A673 (cell line): ENCODE measurements around the gene FAM3C. TPM values are rescaled to one million over a fixed set of nuclear protein-coding genes. Genes with fewer than 3 reads are reported as not detected.

ENCODE experiments used
- BruUV-seq: library from RNA; stranded (reverse); fragments of 400-500 nt; replicated peaks from 2 replicates; lab custom pipeline; 2021; lab: Mats Ljungman, UMichigan
- CTCF ChIA-PET: fragments of 300-600 bp; sonication (Branson Sonifier 250); formaldehyde crosslinking; loops from one replicate; lab custom pipeline; 2022; ENCODE audit warnings: antibody characterized with exemption; lab: Charles Lee
- POLR2A ChIA-PET: fragments of 300-600 bp; sonication (Branson Sonifier 250); formaldehyde crosslinking; loops from one replicate; lab custom pipeline; 2022; ENCODE audit warnings: antibody characterized with exemption; ENCODE audit not compliant: low non-redundant PET; lab: Charles Lee
- DNase-seq: peaks from one replicate; pipeline ENCODE4 v3.0.0-alpha.2; 2015; ENCODE audit warnings: low spot score
- H3K27ac ChIP-seq: fragments of 200-600 bp; sonication (generic); 2 replicates; pipeline ENCODE4 v1.5.1; 2016; ENCODE audit warnings: mixed run types, low read depth, mild to moderate bottlenecking, mixed read lengths, antibody characterized with exemption, low read length; ENCODE audit not compliant: poor library complexity, severe bottlenecking
- H3K27me3 ChIP-seq: fragments of 200-600 bp; sonication (generic); replicated peaks from 2 replicates; pipeline ENCODE4 v1.6.1; 2017; ENCODE audit warnings: mixed run types, low read depth, mild to moderate bottlenecking, mixed read lengths, antibody characterized with exemption, low read length; ENCODE audit not compliant: insufficient read depth, poor library complexity
- H3K36me3 ChIP-seq: fragments of 200-600 bp; sonication (generic); 2 replicates; pipeline ENCODE4 v1.6.1; 2016; ENCODE audit warnings: mixed run types, mild to moderate bottlenecking, mixed read lengths, antibody characterized with exemption, low read length; ENCODE audit not compliant: insufficient read depth, poor library complexity, severe bottlenecking
- H3K4me1 ChIP-seq: fragments of 200-600 bp; sonication (generic); 2 replicates; pipeline ENCODE4 v1.6.1; 2017; ENCODE audit warnings: mixed run types, mild to moderate bottlenecking, mixed read lengths, antibody characterized with exemption, low read length; ENCODE audit not compliant: insufficient read depth, poor library complexity, severe bottlenecking
- H3K4me3 ChIP-seq: fragments of 200-600 bp; sonication (generic); 2 replicates; pipeline ENCODE4 v1.5.1; 2016; ENCODE audit warnings: low read depth, mixed run types, mild to moderate bottlenecking, mixed read lengths, low read length; ENCODE audit not compliant: poor library complexity, severe bottlenecking
- H3K9me3 ChIP-seq: fragments of 200-600 bp; sonication (generic); 2 replicates; pipeline ENCODE4 v1.6.1; 2016; ENCODE audit warnings: mixed run types, low read depth, mild to moderate bottlenecking, mixed read lengths, antibody characterized with exemption, low read length; ENCODE audit not compliant: poor library complexity, severe bottlenecking
- CTCF ChIP-seq: fragments of 300-800, 200-600 bp; sonication (generic); conservative IDR thresholded peaks from 2 replicates; pipeline ENCODE4 v1.5.1; 2017; ENCODE audit warnings: low read depth, mild to moderate bottlenecking, antibody characterized with exemption, low read length, moderate library complexity, mixed read lengths
- EZH2 ChIP-seq: fragments of 200-600 bp; sonication (generic); IDR thresholded peaks from 2 replicates; pipeline ENCODE4 v1.6.1; 2017; ENCODE audit warnings: borderline replicate concordance, low read depth, mild to moderate bottlenecking, mixed read lengths, antibody characterized with exemption, low read length; ENCODE audit not compliant: poor library complexity, severe bottlenecking
- intact Hi-C: fragments of 100-400 bp; cut with micrococcal nuclease; formaldehyde crosslinking; loops from one replicate; pipeline ENCODE4 v1.10.0; 2022; ENCODE audit not compliant: unreplicated experiment
- total RNA-seq: library from RNA; stranded (reverse); gene quantifications from 2 replicates; pipeline ENCODE4 v1.2.3, GENCODE V29; 2021

Gene FAM3C
- total RNA-seq, 1 experiment from 2014 or later: 33.0 TPM

GRCh38 chr7:121355574-121355973, 40.5 kb downstream of the FAM3C start:
- H3K36me3 ChIP-seq: peaks cover 18% of the 10 kb centered on the region
- ChIA-PET POLR2A (no interaction called here), CTCF (no interaction called here)
- intact Hi-C loops: no loop called here
- BruUV-seq: no TSS peak
- TF ChIP-seq EZH2: no peak
- TF ChIP-seq CTCF: no peak
- no peak overlapping the region for H3K4me3 ChIP-seq
- H3K27me3 ChIP-seq: no peaks in the 10 kb centered on the region
- no peaks in the 10 kb centered on the region for H3K9me3 ChIP-seq
- H3K27ac ChIP-seq: no peak overlapping the region
- no peak for DNase-seq
- no peaks in the 10 kb centered on the region for H3K4me1 ChIP-seq

DNA sequence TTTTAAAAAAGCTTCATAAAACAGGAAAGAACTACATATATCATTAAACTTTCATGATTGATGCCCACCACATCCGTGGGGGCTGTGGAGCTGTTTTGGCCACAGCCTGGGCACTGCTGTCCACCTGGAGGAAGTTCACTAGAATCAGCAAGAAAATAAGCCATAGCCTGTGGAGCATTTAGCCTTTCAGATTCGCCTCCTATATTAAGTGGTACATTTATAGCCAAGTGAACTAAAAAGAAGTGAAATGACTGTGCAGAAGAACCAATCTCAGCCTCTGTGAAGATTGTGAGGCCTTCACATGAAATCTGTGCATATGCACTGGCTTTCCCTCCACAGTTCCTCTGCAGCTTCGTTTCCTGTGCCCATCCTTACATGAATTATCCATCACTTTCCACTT, 43.8 kb downstream of the FAM3C start:
- H3K27ac ChIP-seq: no peak overlapping the region
- no peak overlapping the region for H3K4me3 ChIP-seq
- H3K9me3 ChIP-seq: no peaks in the 10 kb centered on the region
- intact Hi-C loops: no loop called here
- POLR2A ChIA-PET: no interaction called here
- DNase-seq: no peak
- peaks cover 4% of the 10 kb centered on the region for H3K36me3 ChIP-seq
- CTCF ChIA-PET: interaction anchor here (0.6 kb wide), 1 partner anchor 582 kb away, joined by 10 read pairs; no protein-coding TSS in a partner anchor
- H3K27me3 ChIP-seq: no peaks in the 10 kb centered on the region
- no peaks in the 10 kb centered on the region for H3K4me1 ChIP-seq
- BruUV-seq: no TSS peak
- TF ChIP-seq EZH2 (no peak), CTCF (no peak)

- ChIA-PET CTCF (no interaction called here), POLR2A (no interaction called here)
- intact Hi-C loops: no loop called here
- Histone ChIP-seq H3K27ac (no peak overlapping the region), H3K4me1 (no peaks in the 10 kb centered on the region), H3K36me3 (no peaks in the 10 kb centered on the region), H3K9me3 (no peaks in the 10 kb centered on the region), H3K27me3 (no peaks in the 10 kb centered on the region), H3K4me3 (no peak overlapping the region)
- no peak for DNase-seq
- no TSS peak for BruUV-seq
- TF ChIP-seq EZH2 (no peak), CTCF (peak; percentile 26; the same call in 1 of the 2 replicates)
These were observed 44.4 kb downstream of the FAM3C start for GRCh38 chr7:121351682-121352081.
